Right lobe of liver (tissue), 6 donors: ENCODE data around the gene SLC7A10. TPM values are rescaled to one million over a fixed set of nuclear protein-coding genes. Genes with fewer than 3 reads are reported as not detected.

Source experiments
- ATAC-seq, 4 donors: fragments of 200-7000 bp; cut with Tn5 transposase; one replicate each; pipeline ENCODE4 v1.9.1; 2020; ENCODE audit warnings: mild to moderate bottlenecking in 4 of 4, moderate library complexity in 4 of 4
- DNase-seq, 3 donors: peaks; one replicate each; pipeline ENCODE4 v3.0.0-alpha.2; 2020
- H3K27ac ChIP-seq, 3 donors: fragments of 200-600 bp; one replicate each; pipeline ENCODE4 v1.8.0; 2022
- H3K27me3 ChIP-seq, 2 donors: fragments of 200-600 bp; one replicate each; pipeline ENCODE4 v1.8.0; 2022
- H3K36me3 ChIP-seq, 4 donors: fragments of 200-600 bp; sonication (generic) in 1 of 4; one replicate each; pipeline versions ENCODE4 v1.5.1 to v1.8.0; 2017 to 2022; ENCODE audit warnings: control low read depth in 1 of 4
- H3K4me1 ChIP-seq, 4 donors: fragments of 200-600 bp; sonication (generic) in 1 of 4; one replicate each; pipeline versions ENCODE4 v1.5.1 to v1.8.0; 2017 to 2022; ENCODE audit warnings: control low read depth in 1 of 4
- H3K4me3 ChIP-seq, 3 donors: fragments of 200-600 bp; one replicate each; pipeline ENCODE4 v1.8.0; 2022
- H3K9me3 ChIP-seq, 4 donors: fragments of 200-600 bp; sonication (generic) in 1 of 4; one replicate each; pipeline versions ENCODE4 v1.5.1 to v1.8.0; 2017 to 2022; ENCODE audit warnings: control low read depth in 1 of 4
- POLR2A ChIP-seq: fragments of 450-650 bp; IDR thresholded peaks from one replicate; pipeline ENCODE4 v1.6.1; 2017; ENCODE audit warnings: antibody characterized with exemption, mild to moderate bottlenecking
- WGBS: methylation state at CpG from one replicate; pipeline ENCODE4 v1.1.6; 2018; ENCODE audit warnings: low coverage, low lambda C conversion rate; ENCODE audit not compliant: insufficient coverage; ENCODE audit errors: missing lambda C conversion rate; 5-methylcytosine and 5-hydroxymethylcytosine counted together
- intact Hi-C, 2 donors: fragments of 100-400 bp; cut with DNase I; formaldehyde crosslinking; loops; one replicate each; pipeline versions ENCODE4 v1.11.2 to v1.14.1; 2022
- total RNA-seq, 6 experiments: library from RNA; depleted of rRNA in 2 of 6; stranded (reverse); fragments of >200 nt in 2 of 6; fragmentation: NEBNext Ultra II Directional in 3 of 6; extraction: Animal tissue kit (Norgen Biotek cat#: 25700) in 3 of 6; gene quantifications; one replicate each; pipeline versions ENCODE4 v1.1.0 to v1.2.4, GENCODE V29; 2016 to 2023
- TF ChIP-seq, protein P1 (sequence below), 4 donors: fragments of 200-600 bp in 3 of 4; fragments of 450-650 bp in 1 of 4; IDR thresholded peaks; one replicate each; pipeline versions ENCODE4 v1.5.1 to v1.8.0; 2016 to 2022; ENCODE audit warnings: antibody characterized with exemption in 4 of 4, mild to moderate bottlenecking in 2 of 4
- donor health status: DM: no; HTN: yes; CAD: no.
- donor health status: DM: no; HTN: no; CAD: no.
- donor health status: DM: no; HTN: no; CAD: no.
- donor health status: DM: no; HTN: yes; CAD: no.
- donor health status: DM: no; HTN: yes; CAD: no.

Gene SLC7A10
- total RNA-seq, 6 experiments from 2014 or later, result not detected

DNA sequence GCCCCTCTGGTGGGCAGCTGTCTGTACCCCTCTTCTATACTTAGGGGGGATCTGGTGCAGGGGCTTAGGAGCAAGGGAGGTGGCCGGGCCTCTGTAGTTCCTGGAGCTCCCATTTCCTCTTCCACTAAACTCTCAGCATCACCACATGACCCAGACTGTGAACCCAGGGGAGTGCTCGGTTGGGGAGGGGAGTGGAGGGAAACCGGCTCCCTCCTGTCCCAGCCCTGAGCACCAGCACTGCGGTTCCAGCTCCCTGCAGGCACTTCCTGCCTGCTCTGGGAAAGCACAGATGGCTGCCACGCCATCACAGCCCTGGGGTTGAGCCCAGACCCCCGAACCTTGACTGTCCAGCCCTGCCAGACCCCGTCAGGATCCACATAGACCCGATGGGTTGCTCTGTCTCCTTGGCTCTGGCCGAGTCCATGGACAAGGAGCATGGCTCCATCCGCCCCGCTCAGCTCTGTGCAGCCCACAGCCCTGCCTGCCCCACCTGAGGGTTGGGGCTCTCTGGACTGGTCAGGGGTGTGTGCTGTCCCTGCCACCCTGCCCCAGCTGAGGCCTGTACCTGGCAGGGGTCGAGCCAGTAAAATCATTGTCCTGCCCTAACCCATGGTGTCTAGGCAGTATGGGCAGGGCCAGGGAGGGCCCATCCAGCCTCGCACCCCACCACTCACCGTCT lies 36.0 kb upstream of the SLC7A10 start:
- Histone ChIP-seq H3K27ac (no peak overlapping the region), H3K4me3 (no peak overlapping the region), H3K4me1 (no peaks in the 10 kb centered on the region), H3K9me3 (no peaks in the 10 kb centered on the region), H3K36me3 (no peaks in the 10 kb centered on the region), H3K27me3 (no peaks in the 10 kb centered on the region)
- peak; percentile 17 to 46 (median 36) for ATAC-seq
- 56% methylated on average over 2 of the region's 14 CpGs for WGBS
- no peak for TF ChIP-seq POLR2A
- TF ChIP-seq, protein P1, sequence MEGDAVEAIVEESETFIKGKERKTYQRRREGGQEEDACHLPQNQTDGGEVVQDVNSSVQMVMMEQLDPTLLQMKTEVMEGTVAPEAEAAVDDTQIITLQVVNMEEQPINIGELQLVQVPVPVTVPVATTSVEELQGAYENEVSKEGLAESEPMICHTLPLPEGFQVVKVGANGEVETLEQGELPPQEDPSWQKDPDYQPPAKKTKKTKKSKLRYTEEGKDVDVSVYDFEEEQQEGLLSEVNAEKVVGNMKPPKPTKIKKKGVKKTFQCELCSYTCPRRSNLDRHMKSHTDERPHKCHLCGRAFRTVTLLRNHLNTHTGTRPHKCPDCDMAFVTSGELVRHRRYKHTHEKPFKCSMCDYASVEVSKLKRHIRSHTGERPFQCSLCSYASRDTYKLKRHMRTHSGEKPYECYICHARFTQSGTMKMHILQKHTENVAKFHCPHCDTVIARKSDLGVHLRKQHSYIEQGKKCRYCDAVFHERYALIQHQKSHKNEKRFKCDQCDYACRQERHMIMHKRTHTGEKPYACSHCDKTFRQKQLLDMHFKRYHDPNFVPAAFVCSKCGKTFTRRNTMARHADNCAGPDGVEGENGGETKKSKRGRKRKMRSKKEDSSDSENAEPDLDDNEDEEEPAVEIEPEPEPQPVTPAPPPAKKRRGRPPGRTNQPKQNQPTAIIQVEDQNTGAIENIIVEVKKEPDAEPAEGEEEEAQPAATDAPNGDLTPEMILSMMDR (IDR thresholded peaks at IDR 0.05), result no peak
- no peak for DNase-seq
- intact Hi-C loops, result no loop called here

DNA sequence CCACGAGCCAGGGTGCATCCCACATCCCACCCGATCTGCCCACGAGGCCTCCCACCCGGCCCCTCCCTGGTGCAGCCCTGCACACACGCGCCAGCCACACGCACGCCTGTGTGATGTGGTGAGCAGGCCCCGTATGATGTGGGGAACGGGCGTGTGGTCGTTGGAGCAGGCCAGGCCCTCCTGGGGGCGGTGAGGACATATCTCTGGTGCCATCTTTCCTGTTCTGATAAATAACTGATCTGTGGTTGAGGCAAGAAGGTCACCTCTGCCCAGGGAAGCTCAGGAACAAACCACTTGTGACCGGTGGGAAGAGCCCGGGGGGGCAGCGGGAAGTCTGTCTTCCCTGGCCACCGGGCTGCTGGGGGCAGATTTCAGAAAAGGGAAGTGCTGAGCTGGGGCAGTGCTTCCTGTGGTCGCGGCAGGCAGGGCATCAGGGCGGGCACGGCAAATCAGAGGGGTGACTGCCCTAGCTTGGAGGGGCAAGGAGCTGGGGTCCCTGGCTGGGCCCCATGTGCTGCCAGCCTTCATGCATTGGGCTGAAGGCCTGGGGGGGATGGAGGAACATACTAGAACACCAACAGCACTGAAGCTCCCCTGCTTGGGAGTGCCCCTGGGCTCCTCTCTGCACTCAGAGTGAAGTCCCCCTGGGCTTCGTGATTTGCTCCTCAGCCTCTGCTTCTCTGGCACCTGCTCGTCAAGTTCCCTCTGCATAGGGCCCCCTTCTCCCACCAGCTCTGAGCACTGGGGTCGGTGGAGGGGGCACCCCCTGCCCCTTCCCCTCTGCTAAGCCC lies 35.2 kb upstream of the SLC7A10 start:
- Histone ChIP-seq H3K4me3 (no peak overlapping the region), H3K27ac (no peak overlapping the region), H3K27me3 (no peaks in the 10 kb centered on the region), H3K4me1 (no peaks in the 10 kb centered on the region), H3K36me3 (no peaks in the 10 kb centered on the region), H3K9me3 (no peaks in the 10 kb centered on the region)
- intact Hi-C loops, result no loop called here
- whole genome bisulfite sequencing, result 46% methylated on average over 5 of the region's 24 CpGs
- DNase-seq, result no peak
- peak; percentile 38 to 62 (median 53) for ATAC-seq
- TF ChIP-seq, protein P1 (IDR thresholded peaks at IDR 0.05), result no peak
- no peak for TF ChIP-seq POLR2A

DNA sequence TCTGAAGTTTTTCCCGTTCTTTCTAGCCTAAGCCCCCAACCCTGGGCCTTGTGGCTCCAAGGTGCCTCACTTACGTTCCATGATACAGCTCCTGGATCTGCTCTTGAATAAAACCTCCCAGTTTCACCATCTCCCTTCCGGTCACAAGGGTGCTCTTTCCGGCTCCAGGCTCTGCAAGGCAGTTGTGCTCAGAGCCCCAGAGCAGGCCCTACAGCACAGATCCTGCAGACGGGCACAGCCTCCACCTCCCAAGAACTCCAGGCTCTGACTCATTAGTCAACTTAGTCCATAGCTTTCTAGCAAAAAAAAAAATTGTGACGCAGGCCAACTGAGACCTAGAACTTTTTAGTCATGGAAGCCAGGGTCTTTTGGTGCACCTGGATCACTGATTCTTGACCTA lies 33.9 kb upstream of the SLC7A10 start:
- H3K36me3 ChIP-seq, result no peaks in the 10 kb centered on the region
- no peak for ATAC-seq
- H3K9me3 ChIP-seq, result no peaks in the 10 kb centered on the region
- WGBS, result 64% methylated on average over 4 of the region's 6 CpGs
- no peaks in the 10 kb centered on the region for H3K4me1 ChIP-seq
- H3K4me3 ChIP-seq, result no peak overlapping the region
- intact Hi-C loops, result no loop called here
- no peaks in the 10 kb centered on the region for H3K27me3 ChIP-seq
- H3K27ac ChIP-seq, result no peak overlapping the region
- DNase-seq, result no peak
- no peak for TF ChIP-seq POLR2A
- TF ChIP-seq, protein P1 (IDR thresholded peaks at IDR 0.05), result no peak

DNA sequence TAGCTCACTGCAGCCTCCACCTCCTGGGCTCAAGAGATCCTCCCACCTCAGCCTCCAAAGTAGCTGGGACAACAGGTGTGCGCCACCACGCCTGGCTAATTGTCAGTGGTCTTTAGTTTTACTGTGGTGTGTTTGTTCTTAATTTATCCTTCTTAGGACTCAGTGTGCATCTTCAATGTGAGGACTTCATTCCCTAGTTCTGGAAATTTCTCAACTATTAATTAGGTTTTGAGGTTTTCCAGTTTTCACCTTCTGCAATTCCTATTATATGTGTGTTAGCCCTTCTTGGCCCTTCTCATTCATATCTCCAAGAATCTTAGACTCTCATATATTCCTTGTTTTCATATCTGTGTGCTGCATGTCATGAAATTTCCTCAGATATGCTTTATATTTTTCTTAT lies 32.2 kb upstream of the SLC7A10 start:
- ATAC-seq, result no peak
- Histone ChIP-seq H3K4me1 (peaks cover 0 to 2% (median under 1%) of the 10 kb centered on the region in 4 donors), H3K4me3 (no peak overlapping the region), H3K27me3 (no peaks in the 10 kb centered on the region), H3K36me3 (no peaks in the 10 kb centered on the region), H3K9me3 (no peaks in the 10 kb centered on the region), H3K27ac (no peak overlapping the region)
- intact Hi-C loops, result no loop called here
- DNase-seq, result no peak
- no peak for TF ChIP-seq POLR2A
- TF ChIP-seq, protein P1 (IDR thresholded peaks at IDR 0.05), result no peak
- WGBS, result 100% methylated on average over 2 of the region's 2 CpGs
